Measurements from ENCODE around the gene TUBA1A.
"Not testable (repeated sequence)": the region's sequence is repeated elsewhere in the genome, so short reads cannot be mapped to it uniquely, and the experiment has no call there.

The TUBA1A gene

DNA sequence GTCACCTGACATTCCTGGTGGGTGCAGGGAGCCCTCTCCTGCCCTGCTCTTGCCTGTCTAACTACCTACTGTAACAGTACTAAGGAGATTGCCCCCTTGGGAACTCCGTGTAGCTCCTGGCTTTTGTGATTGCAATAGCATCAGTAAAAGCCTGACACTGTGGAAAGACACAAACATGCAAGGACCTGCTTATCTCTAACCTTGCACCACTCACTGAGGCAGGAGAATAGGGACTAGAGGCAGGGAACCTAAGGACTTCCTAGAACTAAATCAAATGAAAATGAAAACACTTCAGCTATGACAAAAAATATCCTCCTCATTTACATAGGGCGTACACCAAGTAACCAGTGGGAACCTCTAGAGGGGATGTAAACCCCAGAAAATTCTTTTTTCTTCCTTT is 28.5 kb downstream of the TUBA1A start:
- no peak for DNase-seq

DNA sequence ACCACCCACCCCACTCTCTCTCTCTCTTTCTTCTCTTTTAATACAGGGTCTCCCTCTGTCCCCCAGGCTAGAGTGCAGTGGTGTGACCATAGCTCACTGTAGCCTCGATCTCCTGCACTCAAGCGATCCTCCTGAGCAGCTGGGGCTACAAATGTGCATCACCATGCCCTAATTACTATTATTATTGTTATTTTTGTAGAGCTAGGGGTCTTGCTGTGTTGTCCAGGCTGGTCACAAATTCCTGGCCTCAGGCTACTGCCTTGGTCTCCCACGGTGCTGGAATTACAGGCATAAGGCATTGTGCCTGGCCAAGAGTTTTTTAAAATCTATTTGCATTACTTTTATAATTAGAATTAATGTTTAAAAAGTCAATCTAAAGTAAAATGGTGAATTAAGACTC is 34.7 kb downstream of the TUBA1A start:
- DNase-seq = no peak

DNA sequence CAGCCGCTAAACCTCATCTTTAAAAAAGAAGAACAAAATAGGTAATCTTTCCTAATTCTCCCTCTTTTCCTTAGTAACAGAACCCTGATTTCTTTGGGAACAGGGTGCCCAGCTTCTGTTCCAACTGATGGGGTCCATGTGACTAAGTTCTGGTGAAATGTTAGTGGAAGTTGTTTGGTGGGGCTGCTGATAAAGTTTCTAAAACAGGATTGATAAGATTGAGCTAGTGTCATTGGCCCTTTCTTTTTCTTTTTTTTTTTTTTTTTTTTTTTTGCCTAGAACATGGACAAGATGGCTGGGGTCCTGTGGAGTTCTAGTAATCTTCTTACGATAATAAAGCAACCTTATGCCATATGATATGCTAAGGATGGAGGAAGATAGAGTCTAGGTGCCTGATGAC is 41.5 kb downstream of the TUBA1A start:
- no peak for DNase-seq

DNA sequence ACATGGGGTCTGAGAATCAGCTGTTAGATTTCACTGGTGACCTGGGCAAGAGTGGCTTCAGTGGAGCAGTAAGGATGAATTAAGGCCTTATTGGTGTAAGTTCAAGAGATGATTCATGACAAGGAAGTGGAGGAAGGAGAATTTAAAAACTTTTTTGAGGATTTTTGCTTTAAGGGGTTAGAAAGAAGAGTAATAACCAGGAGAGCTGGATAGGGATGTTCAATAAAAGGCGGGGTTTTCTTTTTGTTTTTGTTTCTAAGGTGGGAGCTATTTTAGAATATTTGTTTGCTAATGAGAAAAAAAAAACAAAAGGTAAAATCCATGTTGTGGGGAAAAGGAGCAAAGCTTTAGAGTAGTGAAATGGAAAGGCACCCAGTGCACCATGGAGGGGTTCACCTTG is 42.5 kb downstream of the TUBA1A start:
- no peak for DNase-seq

DNA sequence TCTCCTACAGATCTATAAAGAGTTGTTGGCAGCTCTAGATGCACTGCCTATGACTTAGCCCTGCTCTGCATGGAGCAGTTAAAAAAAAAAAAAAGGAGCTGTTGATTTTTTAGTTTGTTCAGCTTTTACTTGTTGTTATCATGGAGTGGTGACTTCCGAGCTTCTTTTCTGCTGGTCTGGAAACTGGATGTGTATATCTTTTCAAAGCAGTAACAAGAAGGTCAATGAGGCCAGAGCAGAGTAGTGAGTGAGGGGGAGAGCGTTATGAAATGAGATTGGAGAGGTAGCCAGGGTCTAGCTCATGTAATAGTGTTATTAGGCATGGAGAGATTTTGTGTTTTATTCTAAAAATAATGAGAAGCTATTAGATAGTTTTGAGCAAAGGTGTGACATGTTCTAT is 44.5 kb downstream of the TUBA1A start:
- no peak for DNase-seq

DNA sequence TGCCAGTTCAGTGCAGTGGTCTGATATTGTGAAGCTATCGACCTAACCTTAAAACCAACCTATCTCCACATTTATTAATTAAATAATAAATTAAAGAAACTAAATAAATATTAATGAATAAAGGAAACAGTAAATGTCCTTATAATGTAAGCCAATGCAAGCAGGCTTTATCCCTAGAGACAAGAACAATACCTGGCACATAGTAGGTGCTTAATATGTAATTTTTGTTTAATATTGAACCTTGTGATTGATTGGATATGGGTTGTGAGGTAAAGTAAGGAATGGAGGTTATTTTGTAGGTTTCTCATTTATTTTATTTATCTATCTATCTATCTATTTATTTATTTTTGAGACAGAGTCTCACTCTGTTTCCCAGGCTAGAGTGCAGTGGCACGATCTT is 49.9 kb downstream of the TUBA1A start:
- no peak for DNase-seq

DNA sequence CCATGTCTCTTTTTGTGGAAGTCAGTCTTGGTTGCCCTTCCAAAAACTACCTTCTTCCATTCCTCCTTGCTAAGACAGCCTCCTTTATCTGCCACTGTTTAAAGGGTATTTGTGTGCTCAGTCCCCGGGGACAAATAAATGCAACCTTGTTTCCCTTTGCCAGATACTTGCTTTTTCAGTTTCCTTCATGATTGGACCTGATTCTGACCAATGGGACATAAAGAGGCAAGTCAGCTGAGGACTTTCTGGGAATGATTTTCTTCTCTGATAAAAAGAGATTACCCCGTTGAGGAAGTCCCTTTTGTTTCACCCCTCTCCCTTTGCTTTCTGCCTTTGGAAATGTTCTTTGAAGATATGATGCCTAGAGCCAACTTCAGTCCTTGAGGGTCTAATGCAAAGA is 50.3 kb downstream of the TUBA1A start:
- no peak for DNase-seq

DNA sequence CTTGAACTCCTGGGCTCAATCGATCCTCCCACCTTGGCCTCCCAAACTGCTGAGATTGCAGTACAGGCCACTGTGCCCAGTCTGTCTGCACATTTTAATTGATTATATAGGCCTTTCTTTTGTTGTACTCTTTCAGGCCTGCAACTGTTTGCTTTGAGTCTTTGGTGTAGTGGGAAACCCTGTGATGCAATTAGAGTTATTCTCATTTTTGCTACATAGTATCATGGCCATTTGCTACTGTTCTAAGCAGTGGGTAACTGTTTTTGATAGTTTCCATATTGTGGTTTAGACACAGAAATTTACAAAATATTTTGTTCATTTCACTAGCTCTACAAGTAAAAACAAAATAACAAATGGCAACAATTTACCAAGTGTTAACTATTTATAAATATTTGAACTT is 51.4 kb downstream of the TUBA1A start:
- DNase-seq = no peak

DNA sequence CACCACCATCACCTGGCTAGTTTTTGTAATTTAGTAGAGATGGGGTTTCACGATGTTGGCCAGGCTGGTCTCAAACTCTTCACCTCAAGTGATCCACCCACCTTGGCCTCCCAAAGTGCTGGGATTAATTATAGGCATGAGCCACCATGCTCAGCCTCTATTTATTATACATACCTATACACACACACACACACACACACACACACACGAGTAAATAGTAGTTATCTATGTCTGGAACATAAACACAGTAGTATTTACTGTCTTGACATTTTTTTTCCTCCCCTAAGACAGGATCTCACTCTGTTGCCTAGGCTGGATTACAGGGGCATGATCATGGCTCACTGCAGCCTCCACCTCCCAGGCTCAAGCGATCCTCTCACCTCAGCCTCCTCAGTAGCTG is 51.9 kb downstream of the TUBA1A start:
- not testable (repeated sequence) for DNase-seq

Measured in amygdala (tissue), 56 donors.